Measurements from ENCODE around the gene LYSMD1. TPM values are rescaled to one million over a fixed set of nuclear protein-coding genes. Genes with fewer than 3 reads are reported as not detected.

Gene LYSMD1
- total RNA-seq, 1 donor from 2014 or later, result 9.9 TPM

GRCh38 chr1:151143986-151144385 is 21.7 kb downstream of the LYSMD1 start:
- Histone ChIP-seq H2AFZ (ENCODE audit: low read depth, low read length) (no peak overlapping the region), H3K79me2 (ENCODE audit: insufficient read depth, low read length) (no peaks in the 10 kb centered on the region), H3K4me2 (ENCODE audit: low read length) (no peak overlapping the region), H3K27ac (ENCODE audit: low read depth, low read length) (no peak overlapping the region), H3K9me3 (ENCODE audit: insufficient read depth, low read depth, low read length) (no peaks in the 10 kb centered on the region), H3K9ac (ENCODE audit: low read length) (no peak overlapping the region), H3K4me1 (ENCODE audit: insufficient read depth, low read length) (peaks cover 14% of the 10 kb centered on the region), H3K4me3 (ENCODE audit: insufficient read depth, low read depth, low read length) (no peak overlapping the region), H4K20me1 (ENCODE audit: insufficient read depth, low read length) (peaks cover 12% of the 10 kb centered on the region), H3K27me3 (ENCODE audit: insufficient read depth, low read length) (peaks cover 2% of the 10 kb centered on the region), H3K36me3 (ENCODE audit: insufficient read depth, low read length) (no peaks in the 10 kb centered on the region)
- Mint-ChIP-seq H3K4me3 (ENCODE audit: unreplicated experiment) (peak overlapping the region; percentile 40), H3K27me3 (ENCODE audit: low read depth, unreplicated experiment) (peaks cover 26% of the 10 kb centered on the region), H3K27ac (ENCODE audit: unreplicated experiment) (no peak overlapping the region), H3K36me3 (ENCODE audit: low read depth, unreplicated experiment) (peaks cover 8% of the 10 kb centered on the region), H3K9me3 (ENCODE audit: unreplicated experiment) (no peaks in the 10 kb centered on the region), H3K4me1 (ENCODE audit: low read depth, unreplicated experiment) (peaks cover 16% of the 10 kb centered on the region)
- TF ChIP-seq EZH2 (IDR thresholded peaks at IDR 0.05; ENCODE audit: insufficient read depth, low read length) (no peak), CTCF (IDR thresholded peaks at IDR 0.05; ENCODE audit: insufficient read depth, low read depth, low read length) (no peak)
- DNase-seq (ENCODE audit: low read depth) (no peak), FAIRE-seq (no peak)

GRCh38 chr1:151143057-151143435 is 22.7 kb downstream of the LYSMD1 start:
- DNase-seq (ENCODE audit: low read depth), result no peak
- peaks cover 14% of the 10 kb centered on the region for H3K4me1 ChIP-seq (ENCODE audit: insufficient read depth, low read length)
- FAIRE-seq, result no peak
- no peaks in the 10 kb centered on the region for H3K9me3 Mint-ChIP-seq (ENCODE audit: unreplicated experiment)
- H4K20me1 ChIP-seq (ENCODE audit: insufficient read depth, low read length), result peaks cover 12% of the 10 kb centered on the region
- H3K36me3 Mint-ChIP-seq (ENCODE audit: low read depth, unreplicated experiment), result peaks cover 10% of the 10 kb centered on the region
- H3K27me3 Mint-ChIP-seq (ENCODE audit: low read depth, unreplicated experiment), result peaks cover 26% of the 10 kb centered on the region
- peak overlapping the region; percentile 12 for H3K27ac Mint-ChIP-seq (ENCODE audit: unreplicated experiment)
- H2AFZ ChIP-seq (ENCODE audit: low read depth, low read length), result no peak overlapping the region
- H3K27ac ChIP-seq (ENCODE audit: low read depth, low read length), result no peak overlapping the region
- no peak overlapping the region for H3K9ac ChIP-seq (ENCODE audit: low read length)
- no peaks in the 10 kb centered on the region for H3K36me3 ChIP-seq (ENCODE audit: insufficient read depth, low read length)
- H3K9me3 ChIP-seq (ENCODE audit: insufficient read depth, low read depth, low read length), result no peaks in the 10 kb centered on the region
- no peak overlapping the region for H3K4me3 Mint-ChIP-seq (ENCODE audit: unreplicated experiment)
- H3K4me1 Mint-ChIP-seq (ENCODE audit: low read depth, unreplicated experiment), result peaks cover 16% of the 10 kb centered on the region
- H3K27me3 ChIP-seq (ENCODE audit: insufficient read depth, low read length), result peaks cover 2% of the 10 kb centered on the region
- H3K4me3 ChIP-seq (ENCODE audit: insufficient read depth, low read depth, low read length), result no peak overlapping the region
- TF ChIP-seq CTCF (IDR thresholded peaks at IDR 0.05; ENCODE audit: insufficient read depth, low read depth, low read length) (no peak), EZH2 (IDR thresholded peaks at IDR 0.05; ENCODE audit: insufficient read depth, low read length) (no peak)
- H3K79me2 ChIP-seq (ENCODE audit: insufficient read depth, low read length), result no peaks in the 10 kb centered on the region
- no peak overlapping the region for H3K4me2 ChIP-seq (ENCODE audit: low read length)

- Histone ChIP-seq H3K36me3 (ENCODE audit: insufficient read depth, low read length) (no peaks in the 10 kb centered on the region), H3K27ac (ENCODE audit: low read depth, low read length) (no peak overlapping the region), H3K79me2 (ENCODE audit: insufficient read depth, low read length) (no peaks in the 10 kb centered on the region), H3K9ac (ENCODE audit: low read length) (no peak overlapping the region), H3K4me3 (ENCODE audit: insufficient read depth, low read depth, low read length) (no peak overlapping the region), H3K9me3 (ENCODE audit: insufficient read depth, low read depth, low read length) (no peaks in the 10 kb centered on the region), H3K4me1 (ENCODE audit: insufficient read depth, low read length) (peaks cover 14% of the 10 kb centered on the region), H3K27me3 (ENCODE audit: insufficient read depth, low read length) (peaks cover 2% of the 10 kb centered on the region), H4K20me1 (ENCODE audit: insufficient read depth, low read length) (peaks cover 12% of the 10 kb centered on the region), H3K4me2 (ENCODE audit: low read length) (no peak overlapping the region), H2AFZ (ENCODE audit: low read depth, low read length) (no peak overlapping the region)
- Mint-ChIP-seq H3K4me1 (ENCODE audit: low read depth, unreplicated experiment) (peaks cover 13% of the 10 kb centered on the region), H3K36me3 (ENCODE audit: low read depth, unreplicated experiment) (peaks cover 13% of the 10 kb centered on the region), H3K9me3 (ENCODE audit: unreplicated experiment) (no peaks in the 10 kb centered on the region), H3K4me3 (ENCODE audit: unreplicated experiment) (no peak overlapping the region), H3K27me3 (ENCODE audit: low read depth, unreplicated experiment) (peaks cover 26% of the 10 kb centered on the region), H3K27ac (ENCODE audit: unreplicated experiment) (peak overlapping the region; percentile 12)
- no peak for TF ChIP-seq EZH2 (IDR thresholded peaks at IDR 0.05; ENCODE audit: insufficient read depth, low read length)
- no peak for TF ChIP-seq CTCF (IDR thresholded peaks at IDR 0.05; ENCODE audit: insufficient read depth, low read depth, low read length)
- FAIRE-seq, result no peak
- no peak for DNase-seq (ENCODE audit: low read depth)
These were observed 23.2 kb downstream of the LYSMD1 start for GRCh38 chr1:151142411-151143056.
